SK-N-MC (cell line): ENCODE data around the gene TSPAN3.

ENCODE experiments used
- DNase-seq: peaks from one replicate; pipeline ENCODE4 v3.0.0-alpha.2; 2011; ENCODE audit warnings: low read depth, low spot score
- H3K27ac ChIP-seq: fragments of 200-600 bp; sonication (generic); 2 replicates; pipeline ENCODE4 v1.5.1; 2016; ENCODE audit warnings: mixed run types
- H3K36me3 ChIP-seq: fragments of 200-600 bp; sonication (generic); 2 replicates; pipeline ENCODE4 v1.6.1; 2017; ENCODE audit warnings: antibody characterized with exemption, low read length, mixed read lengths; ENCODE audit not compliant: insufficient read depth
- H3K4me3 ChIP-seq: fragments of 200-600 bp; sonication (generic); 2 replicates; pipeline ENCODE4 v1.5.1; 2016
- H3K9ac ChIP-seq: fragments of 200-600 bp; sonication (generic); 2 replicates; pipeline ENCODE4 v1.8.0; 2017; ENCODE audit warnings: mixed run types, mixed read lengths; ENCODE audit not compliant: insufficient read length
- H3K9me3 ChIP-seq: fragments of 200-600 bp; sonication (generic); 2 replicates; pipeline ENCODE4 v1.6.1; 2017; ENCODE audit warnings: low read depth, mild to moderate bottlenecking, antibody characterized with exemption, low read length, moderate library complexity, mixed read lengths
- EZH2 ChIP-seq: fragments of 200-600 bp; sonication (generic); IDR thresholded peaks from one replicate; pipeline ENCODE4 v1.6.1; 2017; ENCODE audit warnings: antibody characterized with exemption
- FOXP2 ChIP-seq: optimal IDR thresholded peaks from 2 replicates; pipeline ENCODE3; 2011; ENCODE audit warnings: mild to moderate bottlenecking, moderate library complexity; ENCODE audit not compliant: insufficient read depth; ENCODE audit errors: extremely low read length, control extremely low read depth
- POLR2AphosphoS5 ChIP-seq: IDR thresholded peaks from 2 replicates; pipeline ENCODE4 v1.6.1; 2012; ENCODE audit warnings: mild to moderate bottlenecking, low read depth, low read length, borderline replicate concordance

Gene TSPAN3

DNA sequence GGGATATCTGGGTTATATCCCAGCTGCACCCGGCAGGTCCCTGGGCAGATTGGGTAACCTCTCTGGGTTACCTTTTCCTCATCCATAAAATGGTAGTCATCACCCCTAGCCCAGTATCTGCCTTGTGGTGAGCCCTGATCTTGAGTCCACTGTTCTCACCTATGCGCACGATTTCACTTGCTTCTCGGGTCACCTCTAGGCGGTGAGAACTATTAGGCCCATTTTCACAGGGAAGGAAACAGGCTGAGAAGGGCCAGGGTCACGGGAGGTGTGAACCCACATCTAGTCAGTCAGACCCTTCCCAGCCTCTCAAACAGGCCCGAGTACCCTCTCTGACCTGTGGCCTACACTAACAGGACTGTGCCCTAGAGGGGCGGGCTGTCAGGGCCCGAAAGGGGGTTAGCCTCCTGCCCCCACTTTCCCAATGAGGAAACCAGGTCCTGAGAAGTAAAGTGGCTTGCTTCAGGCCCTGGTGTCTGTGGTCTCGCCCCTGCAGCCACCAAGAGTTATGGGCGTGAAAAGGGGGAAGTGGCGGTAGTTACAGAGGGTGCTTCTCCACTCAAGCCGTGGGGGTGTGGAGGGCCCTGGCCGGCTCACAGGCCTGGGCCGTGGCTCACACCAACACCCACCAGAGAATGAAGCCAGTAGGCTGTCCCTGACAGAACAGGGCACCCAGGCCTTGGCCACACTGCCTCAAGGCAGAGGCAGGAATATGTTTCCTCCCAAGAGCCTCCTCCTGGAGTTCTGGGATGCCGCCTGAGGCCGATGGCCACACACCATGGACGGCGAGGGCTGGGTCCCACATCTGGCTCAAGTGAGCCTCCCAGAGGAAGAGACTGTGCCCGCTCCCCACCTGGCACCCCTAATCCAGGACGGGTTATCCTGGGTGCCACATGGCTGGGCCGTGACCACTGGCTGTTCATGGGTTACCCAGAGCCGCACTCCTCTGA is 56.5 kb downstream of the TSPAN3 start:
- Histone ChIP-seq H3K4me3 (no peak overlapping the region), H3K9ac (no peak overlapping the region), H3K9me3 (no peaks in the 10 kb centered on the region), H3K36me3 (no peaks in the 10 kb centered on the region), H3K27ac (no peak overlapping the region)
- no peak for TF ChIP-seq POLR2AphosphoS5
- TF ChIP-seq EZH2 = no peak
- TF ChIP-seq FOXP2 = no peak
- DNase-seq = no peak

DNA sequence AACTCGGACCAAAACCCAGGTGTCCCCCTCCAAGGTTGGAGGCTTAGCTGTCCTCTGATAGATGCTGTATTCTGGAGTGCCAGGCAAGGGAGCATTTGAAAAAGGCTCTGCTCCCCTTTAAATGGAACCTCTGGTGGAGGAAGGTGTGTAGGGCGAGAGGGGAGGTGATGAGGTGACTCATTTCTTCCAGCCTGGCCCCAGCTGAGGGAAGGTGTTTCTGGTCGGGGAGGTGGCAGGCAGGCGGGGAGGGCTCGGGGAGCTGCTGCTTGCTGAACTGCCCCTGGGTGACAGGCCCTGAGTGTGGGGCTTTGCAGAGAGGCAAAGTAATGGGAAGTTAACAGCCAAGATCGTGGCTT is 57.2 kb downstream of the TSPAN3 start:
- Histone ChIP-seq H3K9me3 (no peaks in the 10 kb centered on the region), H3K27ac (no peak overlapping the region), H3K9ac (no peak overlapping the region), H3K4me3 (no peak overlapping the region), H3K36me3 (no peaks in the 10 kb centered on the region)
- no peak for DNase-seq
- no peak for TF ChIP-seq EZH2
- TF ChIP-seq POLR2AphosphoS5 = no peak
- no peak for TF ChIP-seq FOXP2

DNA sequence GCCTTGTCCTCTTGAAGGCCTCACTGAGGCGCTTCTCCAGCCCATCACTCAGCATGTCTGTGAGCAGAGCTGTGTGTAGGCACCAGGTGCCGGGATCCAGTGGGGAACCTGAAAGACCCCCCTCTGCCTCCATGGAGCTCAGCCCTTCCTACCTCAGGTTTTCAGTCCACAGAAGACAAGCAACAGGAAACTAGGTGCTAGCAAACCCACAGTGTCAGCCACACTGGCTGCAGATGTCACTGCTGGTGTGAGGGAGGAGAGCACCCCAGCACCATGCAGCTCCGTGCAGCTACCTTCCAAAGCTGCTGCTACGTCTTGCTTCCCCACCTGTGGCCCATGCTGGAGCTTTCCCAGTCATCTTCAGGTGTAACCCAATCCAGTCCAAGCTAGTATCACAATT is 58.0 kb downstream of the TSPAN3 start:
- Histone ChIP-seq H3K27ac (no peak overlapping the region), H3K4me3 (no peak overlapping the region), H3K9me3 (no peaks in the 10 kb centered on the region), H3K9ac (no peak overlapping the region), H3K36me3 (no peaks in the 10 kb centered on the region)
- no peak for TF ChIP-seq FOXP2
- no peak for TF ChIP-seq POLR2AphosphoS5
- TF ChIP-seq EZH2 = no peak
- DNase-seq = no peak

DNA sequence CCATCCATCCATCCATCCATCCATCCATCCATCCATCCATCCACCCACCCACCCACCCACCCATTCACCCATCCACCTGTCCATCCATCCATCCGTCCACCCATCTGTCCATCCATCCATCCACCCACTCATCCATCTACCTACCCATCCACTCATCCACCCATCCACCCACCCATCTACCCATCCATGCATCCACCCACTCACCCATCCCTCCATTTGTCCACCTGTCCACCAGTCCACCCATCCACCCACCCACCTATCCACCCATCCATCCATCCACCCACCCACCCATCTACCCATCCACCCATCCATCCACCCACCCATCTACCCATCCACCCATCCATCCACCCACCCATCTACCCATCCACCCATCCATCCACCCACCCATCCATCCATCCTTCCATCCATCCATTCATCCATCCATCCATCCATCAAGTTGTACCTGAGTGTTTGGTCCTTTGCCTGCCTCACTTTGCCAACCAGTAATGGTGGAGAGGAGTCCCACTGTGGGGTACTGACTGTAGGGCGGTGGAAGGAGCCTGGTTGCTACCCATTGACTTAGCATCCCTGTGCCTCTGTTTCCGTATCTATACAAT is 58.7 kb downstream of the TSPAN3 start:
- no peaks in the 10 kb centered on the region for H3K9me3 ChIP-seq
- no peak overlapping the region for H3K27ac ChIP-seq
- DNase-seq = no peak
- H3K4me3 ChIP-seq = no peak overlapping the region
- TF ChIP-seq FOXP2 (no peak), EZH2 (no peak), POLR2AphosphoS5 (no peak)
- no peaks in the 10 kb centered on the region for H3K36me3 ChIP-seq
- H3K9ac ChIP-seq = no peak overlapping the region

DNA sequence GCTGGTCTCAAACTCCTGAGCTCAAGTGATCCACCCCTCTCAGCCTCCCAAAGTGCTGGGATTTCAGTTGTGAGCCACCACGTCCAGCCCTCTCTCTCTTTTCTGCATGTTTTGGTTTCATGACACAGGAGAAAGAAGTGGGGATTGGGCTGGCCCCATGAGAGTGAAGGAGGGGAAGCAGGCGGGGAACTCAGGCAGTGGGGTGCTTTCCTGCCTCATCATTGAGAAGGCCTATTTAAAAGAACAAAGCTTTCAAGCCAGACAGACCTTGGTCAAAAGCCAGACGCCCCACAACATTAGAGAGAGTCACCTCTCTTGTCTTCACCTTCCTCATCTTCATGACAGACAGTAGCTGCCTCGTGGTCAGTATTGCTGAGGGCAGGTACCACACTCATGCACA is 60.1 kb downstream of the TSPAN3 start:
- Histone ChIP-seq H3K36me3 (no peaks in the 10 kb centered on the region), H3K4me3 (no peak overlapping the region), H3K9me3 (no peaks in the 10 kb centered on the region), H3K9ac (no peak overlapping the region), H3K27ac (no peak overlapping the region)
- TF ChIP-seq EZH2 (no peak), FOXP2 (no peak)
- no peak for DNase-seq

DNA sequence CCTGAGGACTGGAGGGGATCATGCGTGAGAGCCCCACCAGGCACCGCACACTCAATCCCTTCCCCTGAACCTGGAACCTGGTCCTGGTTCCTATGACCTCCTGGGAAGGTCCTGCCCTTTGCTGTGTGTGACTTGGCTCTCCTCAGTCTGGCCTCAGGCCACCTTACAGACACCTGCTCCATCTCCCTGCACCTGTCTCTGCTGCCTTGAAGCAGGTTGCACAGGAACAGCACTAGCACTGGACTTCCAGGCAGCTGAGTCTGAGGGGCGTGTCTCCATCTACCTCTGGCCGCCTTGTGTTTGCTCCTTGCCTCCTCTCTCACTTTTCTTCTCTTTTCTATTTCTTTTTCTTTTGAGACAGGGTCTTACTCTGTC is 60.6 kb downstream of the TSPAN3 start:
- no peak overlapping the region for H3K4me3 ChIP-seq
- no peak overlapping the region for H3K9ac ChIP-seq
- H3K36me3 ChIP-seq = no peaks in the 10 kb centered on the region
- no peak overlapping the region for H3K27ac ChIP-seq
- DNase-seq = no peak
- no peaks in the 10 kb centered on the region for H3K9me3 ChIP-seq
- TF ChIP-seq POLR2AphosphoS5 = no peak
- TF ChIP-seq FOXP2 = no peak
- no peak for TF ChIP-seq EZH2

DNA sequence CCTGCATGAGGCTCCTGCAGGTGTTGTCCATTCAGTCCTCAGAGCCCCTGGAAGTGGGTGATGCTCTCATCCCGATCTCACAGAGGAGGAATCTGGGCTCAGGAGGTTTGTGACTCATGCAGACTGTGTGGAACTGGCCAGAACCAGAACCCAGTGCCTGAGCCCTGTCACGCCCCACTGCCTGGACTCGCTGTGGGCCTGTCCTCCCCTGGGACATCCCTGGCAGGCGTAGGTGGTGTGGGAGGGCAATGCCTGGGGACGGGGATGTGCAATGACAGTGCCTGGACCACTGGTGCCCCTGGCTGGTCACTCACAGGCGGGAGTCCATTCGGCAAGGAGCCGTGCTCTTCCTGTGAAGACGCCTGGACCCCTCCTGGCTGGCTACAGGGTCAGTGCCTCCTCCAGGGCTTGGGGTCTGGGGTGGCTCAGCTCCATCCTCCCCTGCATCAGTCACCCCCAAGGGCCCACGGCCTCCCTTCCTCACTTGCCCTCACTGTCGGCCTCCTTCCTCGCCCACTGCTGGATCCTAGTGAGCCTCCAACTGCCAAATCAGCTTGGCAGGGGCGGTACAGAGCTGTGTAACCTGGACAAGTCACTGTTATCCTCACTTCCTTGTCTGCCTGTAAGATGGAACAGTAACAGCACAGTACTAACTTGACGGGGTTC is 61.1 kb downstream of the TSPAN3 start:
- H3K36me3 ChIP-seq = no peaks in the 10 kb centered on the region
- H3K4me3 ChIP-seq = no peak overlapping the region
- no peak overlapping the region for H3K9ac ChIP-seq
- DNase-seq = no peak
- H3K9me3 ChIP-seq = no peaks in the 10 kb centered on the region
- TF ChIP-seq FOXP2 = no peak
- TF ChIP-seq POLR2AphosphoS5 = no peak
- no peak for TF ChIP-seq EZH2
- H3K27ac ChIP-seq = no peak overlapping the region

DNA sequence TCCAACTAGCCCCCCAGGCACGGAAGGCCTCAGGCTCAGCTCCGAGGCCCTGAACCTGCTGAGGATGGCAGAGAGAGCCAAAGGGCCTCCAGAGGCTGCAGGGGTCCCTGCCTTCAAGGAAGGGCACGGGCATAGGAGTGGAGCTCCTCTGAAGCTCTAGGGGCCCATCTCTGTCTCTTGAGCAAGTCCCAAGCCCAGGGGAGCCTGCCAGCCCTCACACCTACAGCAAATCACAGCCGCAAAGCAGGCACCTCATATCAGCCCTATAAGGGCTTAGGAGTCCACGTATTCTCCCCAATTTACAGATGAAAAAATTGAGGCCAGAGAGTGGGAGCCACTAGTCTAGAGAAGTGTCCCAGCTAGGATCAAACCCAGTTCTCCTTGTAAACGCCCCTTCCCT is 61.7 kb downstream of the TSPAN3 start:
- no peak overlapping the region for H3K9ac ChIP-seq
- DNase-seq = no peak
- TF ChIP-seq POLR2AphosphoS5 (no peak), EZH2 (no peak), FOXP2 (no peak)

More for the DNA sequence above, 61.7 kb downstream of the TSPAN3 start:
- Histone ChIP-seq H3K27ac (no peak overlapping the region), H3K36me3 (no peaks in the 10 kb centered on the region), H3K4me3 (no peak overlapping the region), H3K9me3 (no peaks in the 10 kb centered on the region)
